Lower leg skin (tissue), 3 donors: Measurements from ENCODE around the gene WDFY4.

ENCODE experiments used
- POLR2A ChIP-seq, 2 donors: fragments of 450-650 bp; IDR thresholded peaks; one replicate each; pipeline ENCODE4 v1.6.1; 2016 to 2017; ENCODE audit warnings: antibody characterized with exemption in 2 of 2, mild to moderate bottlenecking in 1 of 2, moderate library complexity in 1 of 2
- TF ChIP-seq, protein P1 (sequence below), 3 donors: fragments of 450-650 bp; IDR thresholded peaks; one replicate each; pipeline ENCODE4 v1.5.1; 2016; ENCODE audit warnings: antibody characterized with exemption in 3 of 3, mild to moderate bottlenecking in 3 of 3, moderate library complexity in 2 of 3

GRCh38 chr10:48693206-48693605 lies 8.5 kb downstream of the WDFY4 start:
- TF ChIP-seq, protein P1, sequence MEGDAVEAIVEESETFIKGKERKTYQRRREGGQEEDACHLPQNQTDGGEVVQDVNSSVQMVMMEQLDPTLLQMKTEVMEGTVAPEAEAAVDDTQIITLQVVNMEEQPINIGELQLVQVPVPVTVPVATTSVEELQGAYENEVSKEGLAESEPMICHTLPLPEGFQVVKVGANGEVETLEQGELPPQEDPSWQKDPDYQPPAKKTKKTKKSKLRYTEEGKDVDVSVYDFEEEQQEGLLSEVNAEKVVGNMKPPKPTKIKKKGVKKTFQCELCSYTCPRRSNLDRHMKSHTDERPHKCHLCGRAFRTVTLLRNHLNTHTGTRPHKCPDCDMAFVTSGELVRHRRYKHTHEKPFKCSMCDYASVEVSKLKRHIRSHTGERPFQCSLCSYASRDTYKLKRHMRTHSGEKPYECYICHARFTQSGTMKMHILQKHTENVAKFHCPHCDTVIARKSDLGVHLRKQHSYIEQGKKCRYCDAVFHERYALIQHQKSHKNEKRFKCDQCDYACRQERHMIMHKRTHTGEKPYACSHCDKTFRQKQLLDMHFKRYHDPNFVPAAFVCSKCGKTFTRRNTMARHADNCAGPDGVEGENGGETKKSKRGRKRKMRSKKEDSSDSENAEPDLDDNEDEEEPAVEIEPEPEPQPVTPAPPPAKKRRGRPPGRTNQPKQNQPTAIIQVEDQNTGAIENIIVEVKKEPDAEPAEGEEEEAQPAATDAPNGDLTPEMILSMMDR (IDR thresholded peaks at IDR 0.05): no peak
- TF ChIP-seq POLR2A (IDR thresholded peaks at IDR 0.05): no peak
